Uterus (tissue), 2 donors: ENCODE measurements around the gene POLR2E.

Experiments used
- POLR2A ChIP-seq, 2 donors: fragments of 450-650 bp; IDR thresholded peaks; one replicate each; pipeline ENCODE4 v1.6.1; 2016; ENCODE audit warnings: antibody characterized with exemption in 2 of 2, mild to moderate bottlenecking in 1 of 2, moderate library complexity in 1 of 2
- TF ChIP-seq, protein P1 (sequence below), 4 experiments: fragments of 200-600 bp in 2 of 4; fragments of 450-650 bp in 2 of 4; sonication (generic) in 2 of 4; IDR thresholded peaks; one replicate each; pipeline ENCODE4 v1.5.1; 2016 to 2019; ENCODE audit warnings: antibody characterized with exemption in 4 of 4, mild to moderate bottlenecking in 2 of 4, moderate library complexity in 1 of 4

DNA sequence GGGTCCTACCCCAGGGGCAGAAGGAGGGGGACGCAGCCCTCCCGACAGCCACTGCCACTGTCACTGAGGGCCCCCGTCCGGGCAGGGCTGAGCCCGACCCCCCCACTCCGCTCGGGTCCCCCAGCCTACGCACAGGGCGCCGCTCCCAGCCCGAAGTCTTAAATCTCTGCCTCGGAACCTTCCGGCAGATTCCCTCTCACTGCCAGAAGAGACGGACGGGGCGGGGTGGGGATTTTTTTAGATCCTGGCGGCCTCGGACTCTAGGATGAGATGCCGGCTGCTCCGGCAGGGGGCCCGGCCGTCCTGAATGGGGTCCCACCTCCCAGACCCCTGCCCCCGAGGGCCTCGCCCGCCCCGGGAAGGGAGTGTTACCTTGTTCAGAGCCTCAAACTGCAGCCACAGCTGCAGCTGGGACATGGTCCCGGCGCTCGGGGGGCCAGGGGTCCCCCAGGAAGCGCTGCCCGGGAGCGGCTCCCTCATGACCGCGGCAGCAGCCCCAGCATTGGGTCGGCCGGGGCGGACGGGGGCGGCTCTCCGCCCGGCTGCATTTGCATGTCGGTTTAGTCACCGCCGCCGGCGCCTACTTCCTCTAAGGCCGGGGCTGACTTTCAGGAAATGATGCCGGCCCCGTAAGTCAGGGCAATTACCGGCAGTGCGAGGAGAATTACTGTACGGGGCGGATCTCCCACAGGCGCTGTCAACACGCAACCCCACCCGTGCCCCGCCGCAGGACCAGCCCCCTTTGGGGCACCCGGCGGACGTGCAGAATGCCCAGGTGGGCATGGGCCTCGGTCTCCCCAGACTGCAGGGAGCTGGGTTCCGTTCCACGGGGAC, 36.8 kb upstream of the POLR2E start:
- TF ChIP-seq, protein P1, sequence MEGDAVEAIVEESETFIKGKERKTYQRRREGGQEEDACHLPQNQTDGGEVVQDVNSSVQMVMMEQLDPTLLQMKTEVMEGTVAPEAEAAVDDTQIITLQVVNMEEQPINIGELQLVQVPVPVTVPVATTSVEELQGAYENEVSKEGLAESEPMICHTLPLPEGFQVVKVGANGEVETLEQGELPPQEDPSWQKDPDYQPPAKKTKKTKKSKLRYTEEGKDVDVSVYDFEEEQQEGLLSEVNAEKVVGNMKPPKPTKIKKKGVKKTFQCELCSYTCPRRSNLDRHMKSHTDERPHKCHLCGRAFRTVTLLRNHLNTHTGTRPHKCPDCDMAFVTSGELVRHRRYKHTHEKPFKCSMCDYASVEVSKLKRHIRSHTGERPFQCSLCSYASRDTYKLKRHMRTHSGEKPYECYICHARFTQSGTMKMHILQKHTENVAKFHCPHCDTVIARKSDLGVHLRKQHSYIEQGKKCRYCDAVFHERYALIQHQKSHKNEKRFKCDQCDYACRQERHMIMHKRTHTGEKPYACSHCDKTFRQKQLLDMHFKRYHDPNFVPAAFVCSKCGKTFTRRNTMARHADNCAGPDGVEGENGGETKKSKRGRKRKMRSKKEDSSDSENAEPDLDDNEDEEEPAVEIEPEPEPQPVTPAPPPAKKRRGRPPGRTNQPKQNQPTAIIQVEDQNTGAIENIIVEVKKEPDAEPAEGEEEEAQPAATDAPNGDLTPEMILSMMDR (IDR thresholded peaks at IDR 0.05) = peak in 3 of 4 experiments; percentile 10 to 43 (median 30)
- TF ChIP-seq POLR2A (IDR thresholded peaks at IDR 0.05) = peak in 1 of 2 donors; percentile 36
